Measurements from ENCODE around the gene DPP4. TPM values are rescaled to one million over a fixed set of nuclear protein-coding genes. Genes with fewer than 3 reads are reported as not detected.

DPP4 gene
- total and polyA plus RNA-seq, 2 donors (not counting 3 experiments of a cell fraction or from before 2014, with no cell fraction given), result 0.84 to 6.2 TPM

GRCh38 chr2:162035981-162036380, 38.0 kb downstream of the DPP4 start:
- dilution Hi-C loops (cut with MboI; ENCODE audit: extremely low pct_ligation_motif_present, low sequenced_read_pairs) (no loop called here), intact Hi-C loops (cut with micrococcal nuclease) (loop anchor here (2.0 kb wide), 2 partner anchors 35 to 79 kb away; no protein-coding TSS in a partner anchor)
- Histone ChIP-seq H4K20me1 (replicated peaks; ENCODE audit: control insufficient read depth, extremely low read depth, insufficient read depth, low read length) (no peaks in the 10 kb centered on the region), H3K4me3 (replicated peaks in 1 of 3; ENCODE audit: insufficient read depth in 1 of 3, low read depth in 1 of 3, low read length in 3 of 3) (no peak overlapping the region), H3K79me2 (ENCODE audit: control insufficient read depth, insufficient read depth, low read length) (no peaks in the 10 kb centered on the region), H3K9me3 (replicated peaks; ENCODE audit: control insufficient read depth, insufficient read depth, low read length) (no peaks in the 10 kb centered on the region), H3K27me3 (ENCODE audit: control insufficient read depth in 2 of 2, insufficient read depth in 2 of 2, low read length in 2 of 2) (no peaks in the 10 kb centered on the region), H3K9me1 (replicated peaks; ENCODE audit: control insufficient read depth, extremely low read depth, insufficient read depth, low read length) (no peaks in the 10 kb centered on the region), H3K4me2 (ENCODE audit: insufficient read depth, low read length) (peak overlapping the region; percentile 49), H3K4me1 (ENCODE audit: control insufficient read depth, extremely low read depth, insufficient read depth, low read length) (peaks cover 19% of the 10 kb centered on the region), H3K27ac (ENCODE audit: insufficient read depth, low read depth, low read length) (no peak overlapping the region), H3K36me3 (ENCODE audit: control insufficient read depth in 2 of 2, extremely low read depth in 1 of 2, insufficient read depth in 2 of 2, low read length in 2 of 2) (no peaks in the 10 kb centered on the region), H2AFZ (ENCODE audit: low read depth, low read length) (no peak overlapping the region), H3K9ac (replicated peaks; ENCODE audit: extremely low read depth, insufficient read depth, low read length) (no peak overlapping the region)
- ChIA-PET CTCF (interaction anchor here (0.9 to 1.5 kb wide), 4 partner anchors 28 to 90 kb away, joined by 3 to 6 read pairs (median 3); no protein-coding TSS in a partner anchor), POLR2A (no interaction called here)
- BruUV-seq (replicated peaks), result no TSS peak
- DNase-seq (ENCODE audit: low read depth, low spot score) (no peak), FAIRE-seq (no peak)
- TF ChIP-seq CTCF (IDR thresholded peaks at IDR 0.05; ENCODE audit: extremely low read depth in 1 of 2, insufficient read depth in 1 of 2, low read depth in 1 of 2, low read length in 2 of 2), result no peak

- dilution Hi-C loops (cut with MboI; ENCODE audit: extremely low pct_ligation_motif_present, low sequenced_read_pairs), result no loop called here
- H3K27me3 ChIP-seq (ENCODE audit: control insufficient read depth in 2 of 2, insufficient read depth in 2 of 2, low read length in 2 of 2), result no peaks in the 10 kb centered on the region
- no peak overlapping the region for H3K27ac ChIP-seq (ENCODE audit: insufficient read depth, low read depth, low read length)
- no peaks in the 10 kb centered on the region for H3K9me1 ChIP-seq (replicated peaks; ENCODE audit: control insufficient read depth, extremely low read depth, insufficient read depth, low read length)
- POLR2A ChIA-PET, result no interaction called here
- no peak overlapping the region for H3K4me2 ChIP-seq (ENCODE audit: insufficient read depth, low read length)
- DNase-seq (ENCODE audit: low read depth, low spot score), result no peak
- no peak overlapping the region for H2AFZ ChIP-seq (ENCODE audit: low read depth, low read length)
- no peaks in the 10 kb centered on the region for H3K36me3 ChIP-seq (ENCODE audit: control insufficient read depth in 2 of 2, extremely low read depth in 1 of 2, insufficient read depth in 2 of 2, low read length in 2 of 2)
- H3K9ac ChIP-seq (replicated peaks; ENCODE audit: extremely low read depth, insufficient read depth, low read length), result no peak overlapping the region
- no TSS peak for BruUV-seq (replicated peaks)
- TF ChIP-seq JUN (IDR thresholded peaks at IDR 0.05; ENCODE audit: borderline replicate concordance, insufficient read depth, insufficient read length, low read depth) (no peak), GATA2 (IDR thresholded peaks at IDR 0.05; ENCODE audit: insufficient read depth, insufficient read length, low read depth, low read length) (no peak), FOS (IDR thresholded peaks at IDR 0.05; ENCODE audit: borderline replicate concordance, insufficient read depth, low read length) (no peak), MYC (IDR thresholded peaks at IDR 0.05; ENCODE audit: low read depth, low read length) (no peak), EZH2 (IDR thresholded peaks at IDR 0.05; ENCODE audit: borderline replicate concordance, low read depth, low read length, severe bottlenecking) (no peak), POLR2A (IDR thresholded peaks at IDR 0.05; ENCODE audit: low read depth, low read length) (no peak), CTCF (IDR thresholded peaks at IDR 0.05; ENCODE audit: extremely low read depth in 1 of 2, insufficient read depth in 1 of 2, low read depth in 1 of 2, low read length in 2 of 2) (no peak), POLR2AphosphoS5 (IDR thresholded peaks at IDR 0.05; ENCODE audit: insufficient read depth, low read depth, low read length) (no peak), MAX (IDR thresholded peaks at IDR 0.05; ENCODE audit: insufficient read depth, insufficient read length) (no peak)
- FAIRE-seq, result no peak
- intact Hi-C loops (cut with micrococcal nuclease), result no loop called here
- peaks cover 5% of the 10 kb centered on the region for H3K4me1 ChIP-seq (ENCODE audit: control insufficient read depth, extremely low read depth, insufficient read depth, low read length)
- H3K9me3 ChIP-seq (replicated peaks; ENCODE audit: control insufficient read depth, insufficient read depth, low read length), result no peaks in the 10 kb centered on the region
- H4K20me1 ChIP-seq (replicated peaks; ENCODE audit: control insufficient read depth, extremely low read depth, insufficient read depth, low read length), result no peaks in the 10 kb centered on the region
- CTCF ChIA-PET, result interaction anchor here (0.6 to 1.1 kb wide), 2 partner anchors 10 to 443 kb away, joined by 3 read pairs; no protein-coding TSS in a partner anchor
- no peaks in the 10 kb centered on the region for H3K79me2 ChIP-seq (ENCODE audit: control insufficient read depth, insufficient read depth, low read length)
- no peak overlapping the region for H3K4me3 ChIP-seq (replicated peaks in 1 of 3; ENCODE audit: insufficient read depth in 1 of 3, low read depth in 1 of 3, low read length in 3 of 3)
Observed at GRCh38 chr2:162030363-162031190, 43.4 kb downstream of the DPP4 start.
